K562 (cell line): ENCODE measurements around the gene VPS11. TPM values are rescaled to one million over a fixed set of nuclear protein-coding genes. Genes with fewer than 3 reads are reported as not detected.
A peak's percentile ranks its signal among the peaks of the same experiment; 100 is the strongest.

ENCODE experiments used
- ATAC-seq: fragments of 200-7000 bp; cut with Tn5 transposase; 3 replicates; pipeline ENCODE4 v1.9.1; 2020; ENCODE audit warnings: moderate library complexity
- BruUV-seq: library from RNA; stranded (reverse); fragments of 400-500 nt; replicated peaks from 2 replicates; lab custom pipeline; 2021; lab: Mats Ljungman, UMichigan
- CTCF ChIA-PET: fragments of 300-600 bp; formaldehyde crosslinking; extraction: SDS; loops from one replicate; lab custom pipeline; 2021; ENCODE audit warnings: low intra/inter-chr PET ratio; lab: Yijun Ruan, JAX
- POLR2A ChIA-PET: fragments of 300-600, 350-650 bp; sonication (Branson Sonifier 250); formaldehyde crosslinking; extraction: SDS; loops from one replicate; lab custom pipeline; 2021; ENCODE audit warnings: antibody characterized with exemption, inconsistent platforms; lab: Yijun Ruan, JAX
- DNase-seq, 4 experiments: peaks; one replicate each; pipeline versions ENCODE4 v3.0.0 to v3.0.0-alpha.2; 2011 to 2018; ENCODE audit warnings: low spot score in 3 of 4, mixed read lengths in 3 of 4; ENCODE audit errors: extremely low read depth in 1 of 4
- FAIRE-seq: peaks from 2 replicates; lab custom pipeline; 2011; peaks lifted over from hg19 to GRCh38; lab: Jason Lieb, UNC
- H2AFZ ChIP-seq: 2 replicates; pipeline ENCODE4 v1.6.0; 2011; ENCODE audit warnings: low read depth, low read length, control low read depth, inconsistent platforms
- H3K27ac ChIP-seq: fragments of 200-600 bp; 3 replicates; pipeline ENCODE4 v1.8.0; 2011; ENCODE audit warnings: low read depth, mild to moderate bottlenecking, control low read depth, inconsistent platforms, low read length, moderate library complexity, mixed read lengths; ENCODE audit errors: extremely low read depth
- H3K27me3 ChIP-seq, 2 experiments: fragments of 300-600 bp in 1 of 2; 2 replicates in 1 of 2; 3 replicates in 1 of 2; pipeline versions ENCODE4 v1.6.0 to v1.8.0; 2011; ENCODE audit warnings: inconsistent platforms in 2 of 2, low read length in 2 of 2, mild to moderate bottlenecking in 1 of 2, mixed read lengths in 1 of 2, moderate library complexity in 1 of 2; ENCODE audit not compliant: control insufficient read depth in 2 of 2, insufficient read depth in 2 of 2
- H3K36me3 ChIP-seq: fragments of 300-600 bp; 3 replicates; pipeline ENCODE4 v1.8.0; 2011; ENCODE audit warnings: mild to moderate bottlenecking, low read length, inconsistent platforms; ENCODE audit not compliant: control insufficient read depth, insufficient read depth
- H3K4me1 ChIP-seq, 2 experiments: fragments of 200-600 bp in 1 of 2; replicated peaks in 1 of 2; 2 replicates in 1 of 2; 3 replicates in 1 of 2; pipeline versions ENCODE4 v1.5.1 to v1.8.0; 2011; ENCODE audit warnings: inconsistent platforms in 2 of 2, low read length in 2 of 2, mild to moderate bottlenecking in 1 of 2, mixed read lengths in 1 of 2, moderate library complexity in 1 of 2; ENCODE audit not compliant: control insufficient read depth in 2 of 2, insufficient read depth in 2 of 2
- H3K4me2 ChIP-seq: 2 replicates; pipeline ENCODE4 v1.6.1; 2011; ENCODE audit warnings: low read length, control low read depth, inconsistent platforms, mixed read lengths; ENCODE audit not compliant: insufficient read depth
- H3K4me3 ChIP-seq: fragments of 200-600 bp; sonication (generic), shearing (Covaris generic); 2 replicates; pipeline ENCODE4 v1.5.1; 2016; ENCODE audit warnings: control low read depth, inconsistent platforms
- H3K79me2 ChIP-seq: fragments of 200-600 bp; 3 replicates; pipeline ENCODE4 v1.8.0; 2011; ENCODE audit warnings: low read length, inconsistent platforms; ENCODE audit not compliant: control insufficient read depth, insufficient read depth
- H3K9ac ChIP-seq, 2 experiments: 2 replicates each; pipeline versions ENCODE4 v1.6.0 to v1.6.1; 2011; ENCODE audit warnings: low read depth in 2 of 2, low read length in 2 of 2, control low read depth in 1 of 2, inconsistent platforms in 1 of 2, mild to moderate bottlenecking in 1 of 2, mixed read lengths in 1 of 2; ENCODE audit not compliant: insufficient read depth in 1 of 2
- H3K9me1 ChIP-seq: one replicate; pipeline ENCODE4 v1.6.0; 2011; ENCODE audit warnings: inconsistent platforms, mild to moderate bottlenecking, low read length, moderate library complexity; ENCODE audit not compliant: control insufficient read depth, insufficient read depth
- H3K9me3 ChIP-seq: replicated peaks from 2 replicates; pipeline ENCODE4 v1.5.1; 2011; ENCODE audit warnings: low read depth, low read length, inconsistent platforms; ENCODE audit not compliant: control insufficient read depth, insufficient read depth
- H4K20me1 ChIP-seq: replicated peaks from 2 replicates; pipeline ENCODE4 v1.6.1; 2011; ENCODE audit warnings: low read length, inconsistent platforms, mixed read lengths; ENCODE audit not compliant: control insufficient read depth, insufficient read depth
- CEBPG ChIP-seq, 3 experiments: fragments of 200-800 bp in 1 of 3; sonication (Bioruptor generic) in 1 of 3; sonication (generic) in 1 of 3; formaldehyde crosslinking in 1 of 3; IDR thresholded peaks in 2 of 3; conservative IDR thresholded peaks in 1 of 3; 2 replicates each; pipeline versions ENCODE4 v1.6.1 to v1.8.0; 2016 to 2022; ENCODE audit warnings: missing compliant biosample characterization in 2 of 3, missing genetic modification characterization in 2 of 3, mild to moderate bottlenecking in 1 of 3, missing genetic modification reagents in 1 of 3
- PHB ChIP-seq: fragments of 250-450 bp; sonication (Bioruptor Pico); IDR thresholded peaks from 2 replicates; pipeline ENCODE4 v1.5.0; 2021
- PHF20 ChIP-seq: fragments of 450-650 bp; IDR thresholded peaks from 2 replicates; pipeline ENCODE4 v1.6.1; 2018; ENCODE audit not compliant: partially characterized antibody
- POLR2A ChIP-seq: fragments of 450-650 bp; conservative IDR thresholded peaks from 2 replicates; pipeline ENCODE4 v1.6.1; 2016
- POLR2G ChIP-seq: fragments of 200-400 bp; formaldehyde crosslinking; IDR thresholded peaks from 2 replicates; pipeline ENCODE4 v1.6.1; 2017; ENCODE audit warnings: low read depth, mild to moderate bottlenecking, antibody characterized with exemption, low read length, moderate library complexity
- RBFOX2 ChIP-seq: fragments of 200-400 bp; formaldehyde crosslinking; IDR thresholded peaks from 2 replicates; pipeline ENCODE4 v1.6.1; 2017; ENCODE audit warnings: low read depth, mild to moderate bottlenecking, low read length, moderate library complexity
- SUPT5H ChIP-seq: fragments of 450-650 bp; IDR thresholded peaks from 2 replicates; pipeline ENCODE4 v1.6.1; 2016
- ZNF41 ChIP-seq: fragments of 250-450 bp; sonication (Bioruptor Pico); conservative IDR thresholded peaks from 2 replicates; pipeline ENCODE4 v1.4.0; 2020; ENCODE audit warnings: mild to moderate bottlenecking
- WGBS: fragments of 100-300 bp; shearing (Covaris generic); methylation state at CpG from one replicate; pipeline ENCODE4 v1.1.6; 2016; ENCODE audit warnings: low coverage, mixed read lengths; ENCODE audit not compliant: insufficient coverage; ENCODE audit errors: missing lambda C conversion rate; 5-methylcytosine and 5-hydroxymethylcytosine counted together
- in situ Hi-C: fragments of 300-500 bp; cut with MboI; formaldehyde crosslinking; loops from 4 replicates; pipeline ENCODE4 v1.15.0; 2018; ENCODE audit warnings: inconsistent platforms, mixed read lengths
- intact Hi-C: fragments of 100-400 bp; cut with micrococcal nuclease; formaldehyde crosslinking; loops from 2 replicates; pipeline ENCODE4 v1.14.2; 2022
- polyA plus RNA-seq, 8 experiments: library from polyadenylated mRNA; depleted of rRNA in 4 of 8; stranded (reverse) in 5 of 8; unstranded in 3 of 8; fragments of >200 nt; fragmentation: Nextera tagmentation in 2 of 8; fragmentation: Illumina TruSeq in 1 of 8; extraction: Ambion mirVana in 2 of 8; extraction: Trizol in 1 of 8; gene quantifications; 2 replicates each; pipeline versions ENCODE4 v1.2.1 to v1.2.3, GENCODE V29; 2011 to 2014; ENCODE audit warnings: inconsistent platforms in 1 of 8, missing spikeins in 1 of 8
- total RNA-seq, 7 experiments: library from RNA; depleted of rRNA in 6 of 7; stranded (reverse); fragments of >200 nt in 6 of 7; fragmentation: Illumina TruSeq in 2 of 7; extraction: Trizol in 2 of 7; gene quantifications; 2 replicates each; pipeline versions ENCODE4 v1.2.1 to v1.2.3, GENCODE V29; 2011 to 2021; ENCODE audit warnings: low replicate concordance in 1 of 7
- TF ChIP-seq, protein P1 (sequence below): fragments of 450-650 bp; IDR thresholded peaks from 2 replicates; pipeline ENCODE4 v1.7.1; 2018; ENCODE audit warnings: mild to moderate bottlenecking, low read depth; ENCODE audit not compliant: partially characterized antibody
- TF ChIP-seq, protein P2 (sequence below), 2 experiments: fragments of 450-650 bp; conservative IDR thresholded peaks; 2 replicates each; pipeline ENCODE4 v1.6.1; 2017; ENCODE audit warnings: mild to moderate bottlenecking in 2 of 2, moderate library complexity in 2 of 2
- TF ChIP-seq, protein P3 (sequence below), 2 experiments: IDR thresholded peaks; 2 replicates each; pipeline ENCODE4 v1.6.1; 2011; ENCODE audit warnings: borderline replicate concordance in 1 of 2, control low read depth in 1 of 2, low read depth in 1 of 2, low read length in 1 of 2, mild to moderate bottlenecking in 1 of 2, mixed read lengths in 1 of 2, moderate library complexity in 1 of 2; ENCODE audit not compliant: insufficient read depth in 1 of 2, insufficient read length in 1 of 2, poor library complexity in 1 of 2, severe bottlenecking in 1 of 2; ENCODE audit errors: extremely low read depth in 1 of 2
- TF ChIP-seq, protein P4 (sequence below), 2 experiments: fragments of 450-650 bp in 1 of 2; sonication (generic) in 1 of 2; formaldehyde crosslinking in 1 of 2; IDR thresholded peaks in 1 of 2; conservative IDR thresholded peaks in 1 of 2; 2 replicates each; pipeline versions ENCODE4 v1.6.1 to v1.8.1; 2016 to 2023; ENCODE audit warnings: mild to moderate bottlenecking in 2 of 2, moderate library complexity in 2 of 2, inconsistent platforms in 1 of 2, missing genetic modification reagents in 1 of 2

Gene VPS11
- total and polyA plus RNA-seq, 9 of the 15 experiments (the other 6 are each of a cell fraction or from before 2014, with no cell fraction given), result 14.1 to 35.5 (median 27.5) TPM

DNA sequence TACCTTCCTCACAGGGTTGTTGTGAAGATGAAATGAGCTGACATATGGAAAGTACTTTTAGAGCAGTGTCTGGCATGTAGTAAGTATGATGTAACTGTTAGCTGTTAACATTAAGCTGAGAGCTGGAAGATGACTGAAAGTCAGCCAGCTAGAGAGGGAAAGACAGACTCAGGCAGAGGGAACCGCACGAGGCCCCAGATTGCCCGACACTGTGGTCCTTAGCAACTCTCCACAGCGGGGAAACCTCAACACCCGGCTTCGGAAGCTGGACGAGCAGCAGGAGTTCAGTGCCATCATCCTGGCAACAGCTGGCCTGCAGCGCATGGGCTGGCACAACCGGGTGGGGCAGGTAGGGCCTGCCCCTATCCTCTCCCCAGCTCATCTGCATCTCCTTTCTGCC lies 23.6 kb downstream of the VPS11 start:
- Histone ChIP-seq H3K9me3 (no peaks in the 10 kb centered on the region), H3K4me1 (peaks cover 36 to 58% of the 10 kb centered on the region in 2 experiments), H3K4me2 (peak overlapping the region; percentile 98), H2AFZ (no peak overlapping the region), H3K9me1 (no peaks in the 10 kb centered on the region), H4K20me1 (peaks cover 25% of the 10 kb centered on the region), H3K9ac (peak overlapping the region; percentile 85 to 94), H3K27me3 (no peaks in the 10 kb centered on the region; a peak in 1 of 5 replicates), H3K4me3 (peak overlapping the region; percentile 94), H3K79me2 (peaks cover 91% of the 10 kb centered on the region), H3K27ac (peak overlapping the region; percentile 95), H3K36me3 (peaks cover 60% of the 10 kb centered on the region)
- 43% methylated on average over 9 of the region's 9 CpGs for WGBS
- CTCF ChIA-PET, result no interaction called here
- in situ Hi-C loops, result no loop called here
- ATAC-seq (no peak), FAIRE-seq (no peak), DNase-seq (peak in 2 of 4 experiments; percentile 8 to 36)
- intact Hi-C loops, result no loop called here
- no TSS peak for BruUV-seq
- POLR2A ChIA-PET, result interaction anchor here (0.6 to 5.5 kb wide), 10 partner anchors 9 to 290 kb away, joined by 3 to 68 read pairs (median 4); partner anchors contain the start of genes C2CD2L, DPAGT1, HYOU1 and VPS11
- TF ChIP-seq POLR2G, result peak; percentile 76
- TF ChIP-seq, protein P1, sequence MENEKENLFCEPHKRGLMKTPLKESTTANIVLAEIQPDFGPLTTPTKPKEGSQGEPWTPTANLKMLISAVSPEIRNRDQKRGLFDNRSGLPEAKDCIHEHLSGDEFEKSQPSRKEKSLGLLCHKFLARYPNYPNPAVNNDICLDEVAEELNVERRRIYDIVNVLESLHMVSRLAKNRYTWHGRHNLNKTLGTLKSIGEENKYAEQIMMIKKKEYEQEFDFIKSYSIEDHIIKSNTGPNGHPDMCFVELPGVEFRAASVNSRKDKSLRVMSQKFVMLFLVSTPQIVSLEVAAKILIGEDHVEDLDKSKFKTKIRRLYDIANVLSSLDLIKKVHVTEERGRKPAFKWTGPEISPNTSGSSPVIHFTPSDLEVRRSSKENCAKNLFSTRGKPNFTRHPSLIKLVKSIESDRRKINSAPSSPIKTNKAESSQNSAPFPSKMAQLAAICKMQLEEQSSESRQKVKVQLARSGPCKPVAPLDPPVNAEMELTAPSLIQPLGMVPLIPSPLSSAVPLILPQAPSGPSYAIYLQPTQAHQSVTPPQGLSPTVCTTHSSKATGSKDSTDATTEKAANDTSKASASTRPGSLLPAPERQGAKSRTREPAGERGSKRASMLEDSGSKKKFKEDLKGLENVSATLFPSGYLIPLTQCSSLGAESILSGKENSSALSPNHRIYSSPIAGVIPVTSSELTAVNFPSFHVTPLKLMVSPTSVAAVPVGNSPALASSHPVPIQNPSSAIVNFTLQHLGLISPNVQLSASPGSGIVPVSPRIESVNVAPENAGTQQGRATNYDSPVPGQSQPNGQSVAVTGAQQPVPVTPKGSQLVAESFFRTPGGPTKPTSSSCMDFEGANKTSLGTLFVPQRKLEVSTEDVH, result no peak
- TF ChIP-seq CEBPG (CRISPR knock-in tag; IDR thresholded peaks at IDR 0.05), result 0 out of 2 replicates have a peak, but pooled peaks have one; percentile 36
- TF ChIP-seq CEBPG (tag; conservative IDR thresholded peaks at IDR 0.05 in 1 of 2, IDR thresholded peaks at IDR 0.05 in 1 of 2), result 0 out of 4 replicates have a peak, but pooled peaks of 1 of the 2 experiments have one; percentile 9
- TF ChIP-seq POLR2A, result peak; percentile 32; the same call in 1 of the 2 replicates
- peak; percentile 74 for TF ChIP-seq RBFOX2
- TF ChIP-seq, protein P2, sequence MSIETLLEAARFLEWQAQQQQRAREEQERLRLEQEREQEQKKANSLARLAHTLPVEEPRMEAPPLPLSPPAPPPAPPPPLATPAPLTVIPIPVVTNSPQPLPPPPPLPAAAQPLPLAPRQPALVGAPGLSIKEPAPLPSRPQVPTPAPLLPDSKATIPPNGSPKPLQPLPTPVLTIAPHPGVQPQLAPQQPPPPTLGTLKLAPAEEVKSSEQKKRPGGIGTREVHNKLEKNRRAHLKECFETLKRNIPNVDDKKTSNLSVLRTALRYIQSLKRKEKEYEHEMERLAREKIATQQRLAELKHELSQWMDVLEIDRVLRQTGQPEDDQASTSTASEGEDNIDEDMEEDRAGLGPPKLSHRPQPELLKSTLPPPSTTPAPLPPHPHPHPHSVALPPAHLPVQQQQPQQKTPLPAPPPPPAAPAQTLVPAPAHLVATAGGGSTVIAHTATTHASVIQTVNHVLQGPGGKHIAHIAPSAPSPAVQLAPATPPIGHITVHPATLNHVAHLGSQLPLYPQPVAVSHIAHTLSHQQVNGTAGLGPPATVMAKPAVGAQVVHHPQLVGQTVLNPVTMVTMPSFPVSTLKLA (conservative IDR thresholded peaks at IDR 0.05), result 0 out of 4 replicates have a peak, but pooled peaks of 1 of the 2 experiments have one; percentile 11
- no peak for TF ChIP-seq PHF20
- TF ChIP-seq, protein P3, sequence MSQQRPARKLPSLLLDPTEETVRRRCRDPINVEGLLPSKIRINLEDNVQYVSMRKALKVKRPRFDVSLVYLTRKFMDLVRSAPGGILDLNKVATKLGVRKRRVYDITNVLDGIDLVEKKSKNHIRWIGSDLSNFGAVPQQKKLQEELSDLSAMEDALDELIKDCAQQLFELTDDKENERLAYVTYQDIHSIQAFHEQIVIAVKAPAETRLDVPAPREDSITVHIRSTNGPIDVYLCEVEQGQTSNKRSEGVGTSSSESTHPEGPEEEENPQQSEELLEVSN (IDR thresholded peaks at IDR 0.05; ENCODE audit: borderline replicate concordance in 1 of 2, extremely low read depth in 1 of 2, insufficient read depth in 1 of 2, insufficient read length in 1 of 2, low read depth in 1 of 2, low read length in 1 of 2, poor library complexity in 1 of 2, severe bottlenecking in 1 of 2), result peak in 1 of 2 experiments; percentile 18
- 0 out of 2 replicates have a peak, but pooled peaks have one; percentile 11 for TF ChIP-seq SUPT5H
- TF ChIP-seq ZNF41 (CRISPR knock-in tag), result no peak
- TF ChIP-seq PHB (CRISPR knock-in tag), result 0 out of 2 replicates have a peak, but pooled peaks have one; percentile 27
- TF ChIP-seq, protein P4, sequence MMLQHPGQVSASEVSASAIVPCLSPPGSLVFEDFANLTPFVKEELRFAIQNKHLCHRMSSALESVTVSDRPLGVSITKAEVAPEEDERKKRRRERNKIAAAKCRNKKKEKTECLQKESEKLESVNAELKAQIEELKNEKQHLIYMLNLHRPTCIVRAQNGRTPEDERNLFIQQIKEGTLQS (IDR thresholded peaks at IDR 0.05), result peak; percentile 64
- TF ChIP-seq, protein P4 (CRISPR knock-in tag; conservative IDR thresholded peaks at IDR 0.05), result no peak
